ENCODE results near the gene SPSB2.
A peak's percentile ranks its signal among the peaks of the same experiment; 100 is the strongest.
"Not testable (repeated sequence)": the region's sequence is repeated elsewhere in the genome, so short reads cannot be mapped to it uniquely, and the experiment has no call there.

SPSB2 gene

DNA sequence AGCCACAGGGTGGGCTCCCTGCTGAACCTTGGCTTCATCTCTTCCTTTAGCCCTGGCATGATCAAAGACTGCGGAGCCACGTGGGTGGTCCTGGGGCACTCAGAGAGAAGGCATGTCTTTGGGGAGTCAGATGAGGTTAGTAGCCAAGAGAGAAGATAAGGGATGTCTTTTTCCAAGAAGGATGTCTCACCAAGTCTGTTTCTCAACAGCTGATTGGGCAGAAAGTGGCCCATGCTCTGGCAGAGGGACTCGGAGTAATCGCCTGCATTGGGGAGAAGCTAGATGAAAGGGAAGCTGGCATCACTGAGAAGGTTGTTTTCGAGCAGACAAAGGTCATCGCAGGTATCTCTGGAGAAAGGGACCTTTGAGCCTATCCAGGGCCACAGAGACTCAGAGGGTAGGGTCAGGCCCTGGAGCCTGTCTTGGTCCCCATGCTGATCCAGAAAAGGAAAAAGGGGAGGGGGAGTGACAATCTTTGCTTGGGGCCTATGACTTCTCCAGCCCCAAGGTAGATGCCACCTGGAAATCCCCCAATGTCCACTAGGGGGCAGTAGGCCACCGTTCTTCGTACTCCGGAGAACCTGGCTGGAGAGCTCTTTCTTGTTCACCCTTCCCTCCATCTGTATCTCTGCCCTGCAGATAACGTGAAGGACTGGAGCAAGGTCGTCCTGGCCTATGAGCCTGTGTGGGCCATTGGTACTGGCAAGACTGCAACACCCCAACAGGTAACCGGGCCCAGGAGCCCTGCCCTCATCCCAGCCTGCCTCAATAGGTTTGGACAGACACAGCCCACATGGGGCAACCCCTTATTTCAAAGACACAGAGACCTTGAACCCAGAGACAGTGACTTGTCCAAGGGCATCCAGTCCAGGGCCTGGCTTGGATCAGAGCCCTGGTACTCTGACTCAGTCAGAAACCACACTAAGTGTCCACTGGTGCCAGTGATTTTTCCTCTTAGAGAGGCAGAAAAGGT lies 3.8 kb downstream of the SPSB2 start:
- DNase-seq = peak; percentile 58

DNA sequence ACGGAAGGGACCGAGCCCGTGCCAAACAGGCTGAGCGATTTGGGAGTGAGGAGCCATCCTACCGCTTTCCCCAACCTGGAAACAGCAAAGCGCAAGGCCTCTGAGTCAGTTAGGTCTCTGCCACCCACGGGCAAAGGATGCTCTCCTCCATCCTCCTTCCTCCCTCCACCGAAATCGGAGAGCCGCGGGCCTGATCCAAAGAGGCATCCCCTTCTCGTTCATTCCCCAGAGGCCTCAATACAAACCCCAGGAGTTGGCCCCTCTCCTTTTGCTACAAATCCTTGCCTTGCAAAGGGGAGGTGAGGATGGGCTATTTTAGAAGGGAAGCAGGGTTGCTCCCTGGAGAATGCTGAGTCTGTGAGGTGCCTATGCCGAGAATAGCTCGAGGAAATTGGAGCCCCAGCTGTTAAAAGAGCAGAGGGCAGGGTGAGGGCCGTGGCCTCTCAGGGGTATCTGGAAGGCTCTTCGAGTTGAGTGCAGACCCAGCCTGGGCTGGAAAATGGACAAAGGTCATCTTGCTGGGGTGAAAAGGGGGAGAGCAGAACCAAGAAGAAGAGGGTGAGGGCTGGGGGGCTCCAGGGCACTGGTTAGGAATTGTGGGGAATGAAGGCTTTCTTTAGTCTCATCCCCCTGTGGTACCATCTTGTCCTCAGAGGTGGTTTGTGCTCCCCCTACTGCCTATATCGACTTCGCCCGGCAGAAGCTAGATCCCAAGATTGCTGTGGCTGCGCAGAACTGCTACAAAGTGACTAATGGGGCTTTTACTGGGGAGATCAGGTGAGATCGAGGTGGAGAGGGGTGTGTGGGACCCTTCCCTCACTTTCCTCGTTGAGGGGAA lies 4.7 kb downstream of the SPSB2 start:
- DNase-seq = no peak

DNA sequence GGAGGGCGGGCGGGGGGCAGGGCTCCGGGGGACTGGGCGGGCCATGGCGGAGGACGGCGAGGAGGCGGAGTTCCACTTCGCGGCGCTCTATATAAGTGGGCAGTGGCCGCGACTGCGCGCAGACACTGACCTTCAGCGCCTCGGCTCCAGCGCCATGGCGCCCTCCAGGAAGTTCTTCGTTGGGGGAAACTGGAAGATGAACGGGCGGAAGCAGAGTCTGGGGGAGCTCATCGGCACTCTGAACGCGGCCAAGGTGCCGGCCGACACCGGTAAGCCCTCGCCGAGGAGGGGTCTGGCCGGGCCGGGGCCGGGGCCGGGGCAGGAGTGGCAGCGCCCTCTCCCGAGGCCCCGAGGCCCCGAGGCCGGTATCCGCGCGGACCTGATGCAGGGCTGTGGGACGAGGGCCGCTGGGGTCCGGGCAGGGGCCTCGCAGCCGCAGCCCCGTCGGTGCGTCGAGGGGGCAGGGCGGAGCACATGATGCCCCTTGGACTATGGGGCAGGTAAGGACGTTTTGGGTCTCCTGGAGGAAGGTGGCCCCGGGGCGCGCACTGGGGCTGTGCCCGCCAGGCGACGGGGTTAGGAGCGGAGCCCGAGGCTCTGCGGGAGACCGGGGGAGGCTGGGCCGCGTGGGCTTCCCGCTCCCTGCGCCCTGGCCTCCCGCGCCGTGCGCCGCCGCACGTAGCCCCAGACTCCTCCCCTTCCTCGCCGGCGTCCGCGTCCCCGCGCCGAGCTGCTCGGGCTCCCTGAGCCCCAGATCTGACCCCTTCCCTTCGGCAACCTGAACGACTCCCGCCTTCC lies 5.5 kb downstream of the SPSB2 start, which contains the start of gene TPI1:
TSS of gene TPI1 (plus strand) at position 119 of the 798 bp plus-strand sequence. CDS start at position 155, 36 bp downstream.
- peak; percentile 67 for DNase-seq

DNA sequence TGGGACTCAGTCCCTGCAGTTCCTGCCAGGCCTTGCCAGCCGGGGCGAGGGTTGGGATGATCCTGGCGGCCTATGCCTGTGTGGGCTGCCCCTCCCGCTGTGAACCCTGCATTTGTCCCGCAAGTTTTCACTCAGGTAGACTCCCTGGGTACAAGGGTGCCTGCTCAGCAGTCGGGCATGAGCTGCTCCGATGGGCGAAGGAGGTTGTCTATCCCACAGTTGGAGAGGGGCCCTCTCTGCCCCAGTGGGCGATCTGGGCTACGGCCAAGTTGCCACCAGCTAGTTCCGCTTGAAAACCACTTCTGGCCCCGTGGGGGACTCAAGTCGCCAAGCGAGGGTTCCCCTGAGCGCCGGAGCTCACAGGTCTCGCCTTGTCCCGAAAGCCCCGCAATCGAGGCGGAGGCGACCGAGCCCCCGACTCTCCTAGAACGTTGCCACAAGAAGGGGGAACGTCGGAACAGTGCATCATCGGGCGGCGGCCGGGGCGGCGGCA lies 6.1 kb downstream of the SPSB2 start:
- DNase-seq = no peak

DNA sequence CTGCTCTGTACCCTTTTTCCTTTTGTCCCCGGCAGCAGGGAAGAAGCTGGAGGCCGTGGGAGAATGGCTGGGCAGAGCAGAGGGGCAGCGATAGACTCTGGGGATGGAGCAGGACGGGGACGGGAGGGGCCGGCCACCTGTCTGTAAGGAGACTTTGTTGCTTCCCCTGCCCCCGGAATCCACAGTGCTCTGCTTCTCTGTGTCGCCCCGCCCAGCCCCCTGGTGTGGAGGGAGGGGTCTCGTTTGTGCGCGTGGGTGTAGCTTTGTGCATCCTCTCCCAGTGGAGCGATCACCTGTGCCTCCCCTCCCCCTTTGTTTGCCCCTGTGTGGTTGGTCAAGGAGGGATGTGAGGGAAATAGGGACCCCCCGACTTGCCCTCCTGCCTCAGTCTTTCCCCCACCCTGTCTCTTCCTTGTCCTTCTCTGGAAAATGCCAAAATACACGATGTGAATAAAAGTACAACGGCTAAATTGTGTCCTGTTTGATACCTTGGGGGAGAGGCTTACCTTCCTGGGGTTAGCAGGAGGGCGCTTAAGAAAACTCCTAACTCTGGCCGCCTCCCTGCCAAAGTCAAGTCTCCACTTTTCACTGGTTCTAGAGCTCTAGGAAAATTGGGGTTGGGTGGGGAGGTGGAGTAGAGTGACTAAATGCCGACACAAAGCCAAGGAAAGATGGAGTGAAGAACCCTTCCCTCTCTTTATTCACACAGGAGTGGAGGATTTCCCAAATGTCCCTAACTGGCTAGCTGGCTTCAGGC lies 6.8 kb downstream of the SPSB2 start:
- DNase-seq = no peak

DNA sequence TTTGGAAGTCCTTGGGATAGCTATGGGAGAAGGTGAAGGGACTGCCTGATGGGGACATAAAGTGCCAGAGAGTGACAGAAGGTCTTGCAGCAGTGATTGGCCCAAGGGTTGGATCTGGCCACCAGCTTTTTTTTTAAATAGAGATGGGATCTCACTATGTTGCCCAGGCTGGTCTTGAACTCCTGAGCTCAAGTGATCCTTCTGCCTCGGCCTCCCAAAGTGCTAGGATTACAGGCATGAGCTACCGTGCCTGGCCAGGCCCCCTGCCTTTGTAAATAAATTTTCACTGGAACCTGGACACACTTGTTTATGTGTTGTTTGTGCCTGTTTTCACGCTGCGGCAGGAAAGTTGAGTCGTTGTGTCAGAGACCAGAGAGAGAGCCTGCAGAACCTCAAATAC lies 7.8 kb downstream of the SPSB2 start:
- not testable (repeated sequence) for DNase-seq

DNA sequence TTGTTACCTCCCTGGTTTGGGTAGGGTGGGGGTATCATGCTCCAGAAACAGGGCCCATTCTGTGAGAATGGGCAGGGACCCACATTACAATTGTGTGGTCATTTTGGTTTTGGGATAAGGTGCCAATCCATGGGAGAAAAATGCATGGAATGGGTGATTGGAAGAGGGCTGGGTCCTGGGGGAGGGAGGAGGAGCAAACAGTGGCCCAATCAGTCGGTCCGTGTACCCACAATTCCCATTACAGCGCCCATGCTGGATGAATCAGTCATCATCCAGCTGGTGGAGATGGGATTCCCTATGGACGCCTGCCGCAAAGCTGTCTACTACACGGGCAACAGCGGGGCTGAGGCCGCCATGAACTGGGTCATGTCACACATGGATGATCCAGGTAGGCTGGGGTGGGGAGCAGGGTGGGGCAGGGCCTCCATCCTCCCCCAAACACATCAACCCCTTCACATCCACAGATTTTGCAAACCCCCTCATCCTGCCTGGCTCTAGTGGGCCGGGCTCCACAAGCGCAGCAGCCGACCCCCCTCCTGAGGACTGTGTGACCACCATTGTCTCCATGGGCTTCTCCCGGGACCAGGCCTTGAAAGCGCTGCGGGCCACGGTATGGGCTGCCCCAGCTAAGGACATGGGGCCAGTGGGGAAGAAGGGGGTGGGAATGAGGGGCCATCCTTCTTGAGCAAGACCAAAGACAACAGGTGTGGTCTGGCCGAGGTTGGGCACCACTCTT lies 9.3 kb downstream of the SPSB2 start:
- no peak for DNase-seq

DNA sequence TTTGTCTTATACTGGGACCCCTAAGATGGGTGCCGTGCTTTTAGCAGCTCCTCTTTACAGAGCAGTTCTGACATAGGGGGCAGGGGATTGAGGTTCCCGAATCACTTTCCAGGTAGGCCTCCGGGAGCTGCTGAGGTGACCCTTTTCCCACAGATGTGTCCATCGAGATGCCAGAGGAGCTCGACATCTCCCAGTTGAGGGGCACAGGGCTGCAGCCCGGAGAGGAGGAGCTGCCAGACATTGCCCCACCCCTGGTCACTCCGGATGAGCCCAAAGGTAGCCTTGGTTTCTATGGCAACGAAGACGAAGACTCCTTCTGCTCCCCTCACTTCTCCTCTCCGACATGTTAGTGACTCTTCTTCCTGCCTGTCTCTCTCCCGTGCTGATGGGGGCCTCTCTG lies 10.1 kb downstream of the SPSB2 start:
- no peak for DNase-seq

DNA sequence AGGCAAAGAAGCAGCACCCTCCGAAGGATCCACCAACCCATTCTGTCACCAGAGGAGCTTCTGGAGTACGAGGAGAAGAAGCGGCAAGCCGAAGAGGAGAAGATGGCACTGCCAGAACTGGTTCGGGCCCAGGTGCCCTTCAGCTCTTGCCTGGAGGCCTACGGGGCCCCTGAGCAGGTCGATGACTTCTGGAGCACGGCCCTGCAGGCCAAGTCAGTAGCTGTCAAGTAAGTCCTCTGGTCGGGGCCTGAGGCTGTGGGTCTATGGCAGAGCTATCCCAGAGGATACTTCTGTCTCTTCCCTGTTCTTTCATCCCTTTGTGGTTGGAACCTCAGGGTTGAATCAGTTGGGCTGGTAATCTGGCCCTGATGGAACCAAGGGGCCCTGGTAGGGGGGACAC lies 11.7 kb downstream of the SPSB2 start:
- no peak for DNase-seq

DNA sequence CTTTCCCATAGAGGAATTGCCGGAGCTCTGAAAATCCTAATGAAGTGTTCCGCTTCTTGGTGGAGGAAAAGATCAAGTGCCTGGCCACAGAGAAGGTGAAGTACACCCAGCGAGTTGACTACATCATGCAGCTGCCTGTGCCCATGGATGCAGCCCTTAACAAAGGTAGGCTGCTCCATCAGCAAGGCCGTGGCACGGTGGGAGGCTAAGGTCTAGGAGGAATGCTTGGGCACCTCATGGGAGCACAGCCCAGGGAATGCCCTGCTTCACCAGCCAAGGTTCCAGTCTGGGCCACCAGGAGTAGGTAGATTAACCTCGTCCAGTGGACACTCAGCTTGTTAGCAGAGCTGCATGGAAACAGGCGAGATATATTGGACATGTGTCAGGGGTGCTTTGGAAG lies 12.2 kb downstream of the SPSB2 start:
- no peak for DNase-seq

DNA sequence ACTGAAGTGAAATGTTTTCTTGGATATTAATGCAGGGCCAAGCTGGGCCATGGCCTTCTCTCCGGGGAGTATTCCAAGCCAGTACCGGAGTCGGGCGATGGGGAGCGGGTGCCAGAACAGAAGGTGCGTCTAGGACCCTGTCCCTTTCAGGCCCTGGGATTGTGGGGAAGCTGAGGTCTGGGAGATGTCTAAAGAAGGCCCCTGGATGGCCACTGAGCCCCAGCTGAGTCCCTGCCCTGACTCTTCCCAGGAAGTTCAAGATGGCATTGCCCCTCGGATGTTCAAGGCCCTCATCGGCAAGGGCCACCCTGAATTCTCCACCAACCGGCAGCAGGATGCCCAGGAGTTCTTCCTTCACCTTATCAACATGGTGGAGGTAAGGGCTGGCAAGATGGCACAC lies 13.0 kb downstream of the SPSB2 start:
- no peak for DNase-seq

DNA sequence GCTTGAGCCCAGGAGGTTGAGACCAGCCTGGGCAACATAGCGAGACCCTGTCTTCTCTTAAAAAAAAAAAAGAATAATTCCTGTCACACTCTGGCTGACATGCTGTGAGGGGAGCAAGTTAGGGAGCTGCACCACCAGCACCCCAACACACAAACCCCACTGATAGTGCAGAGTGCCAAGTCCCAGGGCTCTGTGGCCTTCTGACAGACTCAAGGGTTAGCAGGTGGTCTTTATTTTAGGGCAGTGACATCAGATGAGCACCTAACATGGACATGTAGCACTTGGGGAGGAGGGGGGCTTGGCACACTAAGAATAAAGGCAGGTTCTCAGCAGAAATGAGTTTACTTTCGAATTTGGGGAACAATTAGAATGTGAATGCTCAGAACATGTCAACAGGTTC lies 14.3 kb downstream of the SPSB2 start:
- no peak for DNase-seq

DNA sequence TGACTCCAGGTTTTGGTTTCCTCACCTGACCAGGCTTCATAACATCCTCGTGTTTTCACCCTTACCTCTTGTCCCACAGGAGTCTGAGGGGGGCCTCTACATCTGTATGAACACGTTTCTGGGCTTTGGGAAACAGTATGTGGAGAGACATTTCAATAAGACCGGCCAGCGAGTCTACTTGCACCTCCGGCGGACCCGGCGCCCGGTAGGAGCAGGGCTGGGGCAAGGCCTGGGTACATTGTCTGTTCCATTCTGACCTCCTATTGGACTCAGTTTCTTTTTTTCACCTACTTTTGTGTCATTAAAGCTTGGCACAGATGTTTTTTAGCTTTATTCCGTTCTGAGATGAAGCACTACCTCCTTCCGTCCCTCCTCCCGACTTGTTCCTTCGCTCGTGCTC lies 17.8 kb downstream of the SPSB2 start:
- no peak for DNase-seq

DNA sequence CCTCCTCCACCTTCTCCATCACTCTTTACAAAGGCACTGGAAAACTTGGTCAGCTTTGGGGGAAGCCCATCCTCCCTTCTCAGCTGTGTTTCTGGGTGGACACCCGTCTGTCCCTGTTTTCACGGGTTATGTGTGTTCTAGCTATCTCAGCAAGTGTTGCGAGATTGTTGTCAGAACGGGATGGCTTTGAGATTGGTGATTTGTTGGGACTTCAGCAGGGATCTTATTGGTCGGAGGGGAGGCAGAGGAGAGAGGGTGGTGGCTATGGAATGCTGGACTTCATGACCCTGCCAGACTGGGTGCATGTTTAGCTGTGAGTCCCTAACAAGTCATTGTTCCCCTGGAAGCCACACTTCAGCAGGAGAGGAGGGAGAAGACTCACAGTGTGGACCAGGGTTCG lies 19.1 kb downstream of the SPSB2 start:
- no peak for DNase-seq

DNA sequence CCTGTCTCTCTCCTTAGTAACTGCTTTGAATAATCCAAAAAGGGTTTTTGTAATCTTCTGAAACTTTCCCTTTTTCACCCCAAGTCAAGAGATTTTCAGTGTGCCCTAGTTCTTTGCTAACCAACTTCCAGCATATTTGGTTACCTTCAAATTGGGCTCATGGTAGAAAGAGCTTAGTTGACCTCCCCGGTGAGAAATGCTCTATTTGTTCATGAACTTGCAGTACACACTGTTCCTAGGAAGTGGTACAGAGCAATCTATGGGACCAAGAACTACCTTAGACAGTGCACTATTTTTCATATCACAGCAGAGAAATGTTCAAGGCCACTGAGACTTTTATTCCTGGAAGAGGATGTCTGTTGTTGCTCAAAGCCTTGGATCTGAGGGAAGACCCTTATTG lies 19.5 kb downstream of the SPSB2 start:
- DNase-seq = no peak

DNA sequence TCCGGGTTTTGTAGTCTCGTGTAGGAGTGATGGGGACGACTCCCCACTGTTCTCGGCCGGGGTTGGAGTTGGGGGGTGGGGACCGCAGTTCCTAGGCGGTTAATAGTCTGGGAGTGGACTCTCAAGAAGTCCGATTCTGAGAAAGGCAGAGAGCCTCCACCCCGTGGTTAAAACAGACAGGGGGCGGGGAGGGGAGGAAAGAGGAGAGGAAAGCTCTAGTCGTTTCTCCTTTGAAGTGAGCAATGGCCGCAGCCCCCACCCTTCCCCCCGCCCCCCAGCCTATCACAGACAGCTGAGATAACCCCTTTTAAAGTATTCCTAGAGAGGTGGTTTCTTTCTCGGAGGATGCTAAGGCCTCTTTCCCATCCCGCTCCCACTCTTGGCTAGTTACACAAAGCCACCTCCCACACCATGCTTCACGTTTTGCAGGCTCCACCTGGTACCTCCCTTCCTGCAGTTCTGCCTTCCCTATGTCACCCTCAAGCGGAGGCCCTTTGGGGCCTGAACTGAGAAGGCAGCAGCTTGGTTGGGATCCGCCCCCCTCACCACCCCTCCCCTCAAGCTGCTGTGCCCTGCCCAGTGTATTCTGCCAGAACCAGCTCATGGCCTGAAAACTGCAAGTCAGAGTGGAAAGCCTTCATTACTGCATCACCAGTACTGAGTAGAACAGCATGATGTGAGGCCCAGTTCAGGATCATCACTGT lies 20.3 kb downstream of the SPSB2 start:
- DNase-seq = no peak

DNA sequence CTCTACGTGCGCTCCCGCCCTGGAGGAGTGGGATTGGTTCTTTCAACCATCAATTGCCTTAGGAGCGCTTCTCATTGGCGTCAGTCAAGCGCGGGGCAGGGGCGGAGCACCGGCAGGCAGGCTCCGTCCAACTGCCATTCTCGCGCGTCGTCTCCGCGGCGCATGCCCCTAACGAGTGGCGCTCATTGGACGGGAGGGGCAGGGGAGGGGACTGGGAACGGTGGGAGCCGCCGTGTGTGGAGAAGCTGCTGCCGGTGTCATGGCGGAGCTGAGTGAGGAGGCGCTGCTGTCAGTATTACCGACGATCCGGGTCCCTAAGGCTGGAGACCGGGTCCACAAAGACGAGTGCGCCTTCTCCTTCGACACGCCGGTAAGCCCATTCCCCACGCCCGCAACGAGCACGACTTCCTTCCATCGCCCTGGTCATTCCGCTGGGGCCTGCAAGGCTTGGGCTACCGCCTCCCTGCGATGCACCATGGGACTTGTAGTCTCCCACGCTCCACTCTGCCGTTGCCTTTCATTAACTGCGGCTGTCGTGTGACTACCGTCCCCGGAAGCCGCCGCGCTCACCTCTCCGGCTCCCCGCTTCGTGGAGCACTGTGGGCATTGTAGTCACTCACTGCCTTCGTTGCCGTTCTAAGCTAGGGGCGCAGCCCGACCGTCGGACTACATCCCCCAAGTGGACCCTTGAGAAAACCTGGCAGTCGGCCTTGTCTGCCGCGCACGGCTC lies 21.0 kb downstream of the SPSB2 start, which contains the start of gene USP5:
TSS of gene USP5 (plus strand) at position 230 of the 730 bp plus-strand sequence. CDS start at position 260, 30 bp downstream.
- DNase-seq = peak; percentile 99

DNA sequence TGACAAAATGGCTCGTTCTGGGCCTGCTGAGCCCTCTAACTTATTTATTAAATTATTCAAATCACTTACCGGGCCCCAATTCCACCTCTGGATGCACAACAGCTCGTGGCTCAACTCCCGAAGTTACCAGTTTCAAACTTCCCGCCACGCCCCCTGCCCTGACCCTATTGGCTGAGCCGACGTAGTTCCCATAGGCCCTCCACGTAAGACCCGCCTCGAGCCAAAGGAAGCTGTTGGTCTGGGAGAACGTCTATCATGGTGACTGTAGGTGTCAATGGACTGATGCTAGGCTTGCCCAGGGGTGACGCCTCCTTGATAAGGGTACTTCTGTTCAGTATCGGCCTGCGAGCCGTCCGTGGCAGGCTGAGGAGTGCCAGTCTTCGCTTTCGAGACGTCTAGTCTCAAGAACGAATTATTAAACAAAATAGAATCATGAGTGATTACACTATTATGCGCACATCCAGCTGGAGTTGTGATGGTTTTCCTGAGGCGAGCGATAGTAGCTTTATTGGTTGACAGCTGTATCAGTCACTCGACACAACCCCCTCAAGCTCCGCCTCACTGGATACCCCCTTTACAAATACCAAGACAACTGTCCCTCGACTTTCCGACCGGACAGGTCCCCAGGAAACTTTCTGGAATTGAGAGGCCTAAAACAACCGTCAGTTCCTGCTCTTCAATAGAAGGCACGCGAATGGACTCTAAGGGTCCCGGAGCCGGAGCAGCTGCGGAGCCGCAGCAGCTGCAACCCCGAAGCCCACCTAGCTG lies 21.8 kb downstream of the SPSB2 start, which contains the start of gene CDCA3:
TSS of gene CDCA3 (minus strand) at position 134 of the 768 bp plus-strand sequence. CDS start 334 bp downstream, outside the sequence.
- peak; percentile 96 for DNase-seq

DNA sequence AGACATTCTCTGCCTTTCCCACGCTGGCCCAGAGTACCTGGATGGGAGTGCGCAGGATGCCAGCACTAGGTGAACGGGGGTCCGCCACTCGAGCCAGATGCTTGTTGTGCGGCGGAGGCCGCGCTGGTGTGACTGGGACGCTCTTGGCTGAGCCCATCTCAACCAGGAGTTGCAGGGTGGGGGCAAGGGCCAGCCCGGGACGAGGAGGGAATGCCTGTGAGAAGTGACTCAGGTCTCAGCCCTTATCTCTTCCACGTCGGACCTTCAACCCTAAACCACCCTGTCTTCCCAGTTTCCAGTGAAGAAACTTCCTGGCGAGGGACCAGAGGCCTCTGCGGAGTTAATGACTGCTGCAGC lies 22.3 kb downstream of the SPSB2 start:
- DNase-seq = no peak
